Activated CD4-positive, alpha-beta T cell treated with anti-CD3 and anti-CD28 coated beads, Interleukin-10, Interleukin-2, amounts not matched to agents 100 ng/mL and 50 ng/mL, durations not matched to agents 16 hours and 8 hours (primary cell): ENCODE measurements around the gene PRDM16.

Source experiments
- DNase-seq: peaks from one replicate; pipeline ENCODE4 v3.0.0-alpha.2; 2020

PRDM16 gene

GRCh38 chr1:3190256-3191041 lies 121.4 kb downstream of the PRDM16 start:
- DNase-seq, result no peak

- DNase-seq, result no peak
Observed at GRCh38 chr1:3192361-3192760, 123.4 kb downstream of the PRDM16 start.

GRCh38 chr1:3192825-3193224 lies 123.8 kb downstream of the PRDM16 start:
- no peak for DNase-seq

GRCh38 chr1:3193811-3194210 lies 124.8 kb downstream of the PRDM16 start:
- DNase-seq, result no peak

- DNase-seq, result no peak
Observed at GRCh38 chr1:3194760-3195479, 125.9 kb downstream of the PRDM16 start.

GRCh38 chr1:3195480-3195815 lies 126.4 kb downstream of the PRDM16 start:
- no peak for DNase-seq

- DNase-seq, result no peak
Observed at GRCh38 chr1:3195966-3196515, 127.0 kb downstream of the PRDM16 start.

GRCh38 chr1:3196577-3197245 lies 127.7 kb downstream of the PRDM16 start:
- DNase-seq, result no peak

- DNase-seq, result no peak
Observed at GRCh38 chr1:3197781-3198316, 128.8 kb downstream of the PRDM16 start.

- no peak for DNase-seq
Observed at GRCh38 chr1:3198371-3199271, 129.6 kb downstream of the PRDM16 start.

GRCh38 chr1:3204725-3205124 lies 135.7 kb downstream of the PRDM16 start:
- DNase-seq, result no peak

- no peak for DNase-seq
Observed at GRCh38 chr1:3205815-3206214, 136.8 kb downstream of the PRDM16 start.

GRCh38 chr1:3206696-3207095 lies 137.7 kb downstream of the PRDM16 start:
- DNase-seq, result no peak

- no peak for DNase-seq
Observed at GRCh38 chr1:3207217-3207848, 138.3 kb downstream of the PRDM16 start.

GRCh38 chr1:3208819-3209200 lies 139.8 kb downstream of the PRDM16 start:
- DNase-seq, result no peak

GRCh38 chr1:3209201-3209600 lies 140.2 kb downstream of the PRDM16 start:
- DNase-seq, result no peak

GRCh38 chr1:3211582-3212375 lies 142.8 kb downstream of the PRDM16 start:
- no peak for DNase-seq

- DNase-seq, result no peak
Observed at GRCh38 chr1:3212453-3213355, 143.7 kb downstream of the PRDM16 start.

- DNase-seq, result no peak
Observed at GRCh38 chr1:3213730-3214129, 144.7 kb downstream of the PRDM16 start.
